Measurements from ENCODE around the gene CCL22.

DNA sequence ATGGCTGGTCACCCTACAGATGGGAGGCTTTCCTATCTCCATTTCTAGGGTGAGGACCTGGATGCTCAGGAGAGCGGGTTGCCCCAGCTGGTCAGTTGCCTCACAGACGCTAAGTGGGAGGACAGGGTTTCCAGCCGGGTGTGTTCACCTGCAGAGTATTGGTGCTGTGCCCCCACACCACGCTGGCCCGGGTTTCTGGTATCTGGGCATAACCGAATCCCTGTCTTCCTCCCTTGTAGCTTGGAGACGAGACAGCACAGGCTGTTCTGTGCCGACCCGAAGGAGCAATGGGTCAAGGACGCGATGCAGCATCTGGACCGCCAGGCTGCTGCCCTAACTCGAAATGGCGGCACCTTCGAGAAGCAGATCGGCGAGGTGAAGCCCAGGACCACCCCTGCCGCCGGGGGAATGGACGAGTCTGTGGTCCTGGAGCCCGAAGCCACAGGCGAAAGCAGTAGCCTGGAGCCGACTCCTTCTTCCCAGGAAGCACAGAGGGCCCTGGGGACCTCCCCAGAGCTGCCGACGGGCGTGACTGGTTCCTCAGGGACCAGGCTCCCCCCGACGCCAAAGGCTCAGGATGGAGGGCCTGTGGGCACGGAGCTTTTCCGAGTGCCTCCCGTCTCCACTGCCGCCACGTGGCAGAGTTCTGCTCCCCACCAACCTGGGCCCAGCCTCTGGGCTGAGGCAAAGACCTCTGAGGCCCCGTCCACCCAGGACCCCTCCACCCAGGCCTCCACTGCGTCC lies 23.4 kb downstream of the CCL22 start:
- no peak for TF ChIP-seq EZH2 (IDR thresholded peaks at IDR 0.05; ENCODE audit: low read length, missing control alignments)
- TF ChIP-seq, protein P1, sequence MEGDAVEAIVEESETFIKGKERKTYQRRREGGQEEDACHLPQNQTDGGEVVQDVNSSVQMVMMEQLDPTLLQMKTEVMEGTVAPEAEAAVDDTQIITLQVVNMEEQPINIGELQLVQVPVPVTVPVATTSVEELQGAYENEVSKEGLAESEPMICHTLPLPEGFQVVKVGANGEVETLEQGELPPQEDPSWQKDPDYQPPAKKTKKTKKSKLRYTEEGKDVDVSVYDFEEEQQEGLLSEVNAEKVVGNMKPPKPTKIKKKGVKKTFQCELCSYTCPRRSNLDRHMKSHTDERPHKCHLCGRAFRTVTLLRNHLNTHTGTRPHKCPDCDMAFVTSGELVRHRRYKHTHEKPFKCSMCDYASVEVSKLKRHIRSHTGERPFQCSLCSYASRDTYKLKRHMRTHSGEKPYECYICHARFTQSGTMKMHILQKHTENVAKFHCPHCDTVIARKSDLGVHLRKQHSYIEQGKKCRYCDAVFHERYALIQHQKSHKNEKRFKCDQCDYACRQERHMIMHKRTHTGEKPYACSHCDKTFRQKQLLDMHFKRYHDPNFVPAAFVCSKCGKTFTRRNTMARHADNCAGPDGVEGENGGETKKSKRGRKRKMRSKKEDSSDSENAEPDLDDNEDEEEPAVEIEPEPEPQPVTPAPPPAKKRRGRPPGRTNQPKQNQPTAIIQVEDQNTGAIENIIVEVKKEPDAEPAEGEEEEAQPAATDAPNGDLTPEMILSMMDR (conservative IDR thresholded peaks at IDR 0.05 in 1 of 2, IDR thresholded peaks at IDR 0.05 in 1 of 2; ENCODE audit: low read depth in 1 of 2, low read length in 2 of 2) = no peak
